KMS-11 (cell line): Measurements from ENCODE around the gene IL10RA.
A peak's percentile ranks its signal among the peaks of the same experiment; 100 is the strongest.

Experiments
- H2AFZ ChIP-seq: fragments of 200-600 bp; sonication (generic); 2 replicates; pipeline ENCODE4 v1.6.1; 2016; ENCODE audit warnings: antibody characterized with exemption, mixed run types, low read depth
- H3K27ac ChIP-seq: fragments of 200-600 bp; sonication (generic); 2 replicates; pipeline ENCODE4 v1.6.1; 2016; ENCODE audit warnings: mild to moderate bottlenecking, mixed run types
- H3K27me3 ChIP-seq: fragments of 200-600 bp; sonication (generic); 2 replicates; pipeline ENCODE4 v1.6.1; 2017; ENCODE audit warnings: mild to moderate bottlenecking, low read depth, mixed run types, moderate library complexity; ENCODE audit not compliant: insufficient read depth
- H3K36me3 ChIP-seq: fragments of 200-600 bp; sonication (generic); 2 replicates; pipeline ENCODE4 v1.6.1; 2017; ENCODE audit warnings: mild to moderate bottlenecking, mixed run types; ENCODE audit not compliant: insufficient read depth
- H3K4me1 ChIP-seq: fragments of 200-600 bp; sonication (generic); 2 replicates; pipeline ENCODE4 v1.6.1; 2016; ENCODE audit warnings: mild to moderate bottlenecking, low read depth, mixed run types; ENCODE audit not compliant: poor library complexity, severe bottlenecking
- H3K4me2 ChIP-seq: fragments of 200-600 bp; sonication (generic); 2 replicates; pipeline ENCODE4 v1.7.0; 2016; ENCODE audit warnings: mild to moderate bottlenecking, mixed run types
- H3K4me3 ChIP-seq: fragments of 200-600 bp; sonication (generic); IDR thresholded peaks from 2 replicates; pipeline ENCODE4 v1.6.1; 2017; ENCODE audit warnings: low read depth, low read length, mixed read lengths; ENCODE audit not compliant: insufficient read depth
- H3K79me2 ChIP-seq: fragments of 200-600 bp; sonication (generic); 2 replicates; pipeline ENCODE4 v1.6.1; 2016; ENCODE audit warnings: low read depth, mixed run types; ENCODE audit not compliant: insufficient read depth
- H3K9ac ChIP-seq: fragments of 200-600 bp; sonication (generic); 2 replicates; pipeline ENCODE4 v1.6.1; 2016; ENCODE audit warnings: mild to moderate bottlenecking, mixed run types
- H4K20me1 ChIP-seq: fragments of 200-600 bp; sonication (generic); 2 replicates; pipeline ENCODE4 v1.6.1; 2016; ENCODE audit warnings: mild to moderate bottlenecking, mixed run types; ENCODE audit not compliant: insufficient read depth
- CTCF ChIP-seq: fragments of 200-600 bp; sonication (generic); conservative IDR thresholded peaks from 2 replicates; pipeline ENCODE4 v1.6.1; 2017; ENCODE audit warnings: low read depth, mild to moderate bottlenecking, antibody characterized with exemption, low read length, moderate library complexity, mixed read lengths

The IL10RA gene

DNA sequence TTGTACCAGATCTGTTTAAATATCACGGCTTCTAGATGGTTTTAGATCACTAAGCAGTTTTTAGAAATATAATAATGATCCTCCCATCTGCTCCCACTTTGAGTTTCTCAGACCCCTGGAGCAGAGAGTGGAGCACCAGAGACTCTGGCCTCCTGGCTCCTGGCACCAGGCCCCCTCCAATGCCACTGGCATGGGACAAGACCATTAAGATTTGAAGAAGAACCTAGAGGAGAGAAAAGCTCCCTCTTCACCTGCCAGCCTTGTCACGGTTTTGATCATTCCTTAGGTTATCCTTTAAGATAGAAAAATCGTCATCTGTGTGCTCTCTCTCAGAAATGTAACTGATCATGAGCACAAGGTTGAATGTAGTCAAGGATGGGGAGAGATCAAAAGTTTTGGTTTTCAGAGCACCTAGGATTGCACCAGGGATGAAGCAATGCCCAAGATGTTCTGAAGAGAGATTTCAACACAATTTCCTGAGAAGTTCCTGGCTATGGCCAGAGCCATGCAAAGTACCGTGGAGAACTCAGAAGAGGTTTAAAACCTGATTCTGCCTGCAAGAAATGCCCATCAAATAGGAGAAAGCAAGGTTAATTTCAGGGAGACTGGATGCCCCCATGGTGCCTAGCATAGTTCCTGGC lies 22.2 kb downstream of the IL10RA start:
- Histone ChIP-seq H3K4me2 (no peak overlapping the region; the same call in 1 of the 2 replicates), H3K27me3 (no peaks in the 10 kb centered on the region), H3K4me3 (no peak overlapping the region), H3K9ac (no peak overlapping the region), H3K36me3 (no peaks in the 10 kb centered on the region), H3K27ac (peak overlapping the region; percentile 30; the same call in 1 of the 2 replicates), H2AFZ (no peak overlapping the region), H3K79me2 (no peaks in the 10 kb centered on the region), H3K4me1 (peaks cover 16% of the 10 kb centered on the region), H4K20me1 (no peaks in the 10 kb centered on the region)
- TF ChIP-seq CTCF, result no peak

DNA sequence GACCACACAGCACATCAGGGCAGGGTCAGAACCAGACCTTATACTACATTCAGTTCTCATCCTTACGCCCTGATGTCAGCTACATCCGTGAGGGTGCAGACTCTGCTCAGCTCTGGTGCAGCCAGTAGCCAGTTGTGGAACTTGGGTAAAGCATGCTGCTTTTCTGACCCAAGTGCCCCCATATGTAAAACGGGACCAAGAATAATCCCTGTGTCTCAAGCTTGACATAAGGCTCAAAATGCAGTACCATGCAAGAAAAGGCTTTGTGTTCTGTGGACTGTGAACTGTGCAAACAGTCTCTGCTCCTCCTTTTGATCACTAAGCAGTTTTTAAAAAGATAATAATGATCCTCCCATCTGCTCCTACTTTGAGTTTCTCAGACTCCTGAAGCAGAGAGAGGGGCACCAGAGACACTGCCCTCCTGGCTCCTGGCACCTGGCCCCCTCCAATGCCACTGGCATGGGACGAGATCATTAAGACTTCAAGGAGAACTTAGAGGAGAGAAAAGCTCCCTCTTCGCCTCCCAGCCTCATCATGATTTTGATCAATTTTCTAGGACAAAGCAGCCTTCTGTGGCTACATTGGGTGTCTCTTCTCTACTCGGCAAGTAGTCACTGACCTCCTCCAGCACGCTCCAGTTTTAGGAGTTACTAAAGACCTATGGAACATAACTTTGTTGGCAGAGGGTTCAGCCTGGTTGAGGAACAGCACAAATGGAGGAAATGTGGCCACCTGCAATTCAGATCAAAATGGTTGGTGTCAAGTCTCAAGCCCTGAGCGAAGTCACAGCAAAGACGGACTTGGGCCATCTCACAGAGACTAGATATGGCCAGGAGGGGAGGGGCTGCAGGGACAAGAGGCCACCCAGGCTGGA lies 23.9 kb downstream of the IL10RA start:
- no peak overlapping the region for H3K4me2 ChIP-seq
- no peaks in the 10 kb centered on the region for H3K36me3 ChIP-seq
- no peaks in the 10 kb centered on the region for H3K27me3 ChIP-seq
- H3K79me2 ChIP-seq, result no peaks in the 10 kb centered on the region
- H3K4me1 ChIP-seq, result peaks cover 16% of the 10 kb centered on the region
- no peak overlapping the region for H3K27ac ChIP-seq
- no peak for TF ChIP-seq CTCF
- no peak overlapping the region for H2AFZ ChIP-seq
- no peak overlapping the region for H3K4me3 ChIP-seq
- H4K20me1 ChIP-seq, result no peaks in the 10 kb centered on the region
- H3K9ac ChIP-seq, result no peak overlapping the region

- H3K27me3 ChIP-seq, result no peaks in the 10 kb centered on the region
- H3K27ac ChIP-seq, result no peak overlapping the region
- no peaks in the 10 kb centered on the region for H3K79me2 ChIP-seq
- H3K4me3 ChIP-seq, result no peak overlapping the region
- H2AFZ ChIP-seq, result no peak overlapping the region
- H3K9ac ChIP-seq, result no peak overlapping the region
- TF ChIP-seq CTCF, result no peak
- H3K4me2 ChIP-seq, result no peak overlapping the region
- peaks cover 16% of the 10 kb centered on the region for H3K4me1 ChIP-seq
- H4K20me1 ChIP-seq, result no peaks in the 10 kb centered on the region
- no peaks in the 10 kb centered on the region for H3K36me3 ChIP-seq
Measured at GRCh38 chr11:118010738-118011461, 24.7 kb downstream of the IL10RA start.

GRCh38 chr11:118012083-118012669 lies 26.0 kb downstream of the IL10RA start:
- Histone ChIP-seq H3K4me1 (peaks cover 15% of the 10 kb centered on the region), H3K79me2 (no peaks in the 10 kb centered on the region), H3K27me3 (no peaks in the 10 kb centered on the region), H2AFZ (no peak overlapping the region), H4K20me1 (no peaks in the 10 kb centered on the region), H3K4me2 (no peak overlapping the region), H3K4me3 (no peak overlapping the region), H3K27ac (no peak overlapping the region), H3K9ac (no peak overlapping the region), H3K36me3 (no peaks in the 10 kb centered on the region)
- no peak for TF ChIP-seq CTCF
